Muscle of leg (tissue), 11 donors: Measurements from ENCODE around the gene TMEM97. TPM values are rescaled to one million over a fixed set of nuclear protein-coding genes. Genes with fewer than 3 reads are reported as not detected.
"Not testable (repeated sequence)": the region's sequence is repeated elsewhere in the genome, so short reads cannot be mapped to it uniquely, and the experiment has no call there.

Source experiments
- DNase-seq: peaks from one replicate; pipeline ENCODE4 v3.0.0; 2013
- H3K27ac ChIP-seq: one replicate; pipeline ENCODE4 v1.5.1; 2013; ENCODE audit warnings: mild to moderate bottlenecking, low read length, control low read depth
- H3K27me3 ChIP-seq: one replicate; pipeline ENCODE4 v1.6.1; 2013; ENCODE audit warnings: low read length; ENCODE audit not compliant: control insufficient read depth, insufficient read depth
- H3K36me3 ChIP-seq: one replicate; pipeline ENCODE4 v1.6.1; 2013; ENCODE audit warnings: low read length; ENCODE audit not compliant: control insufficient read depth, insufficient read depth
- H3K4me1 ChIP-seq: one replicate; pipeline ENCODE4 v1.6.1; 2013; ENCODE audit warnings: low read length; ENCODE audit not compliant: control insufficient read depth, insufficient read depth
- H3K4me3 ChIP-seq: one replicate; pipeline ENCODE4 v1.5.1; 2013; ENCODE audit warnings: low read length, control low read depth
- H3K9me3 ChIP-seq: replicated peaks from 2 replicates; pipeline ENCODE4 v1.6.1; 2013; ENCODE audit warnings: low read depth, low read length; ENCODE audit not compliant: control insufficient read depth
- WGBS: methylation state at CpG from one replicate; pipeline ENCODE4 v1.1.5; 2013; ENCODE audit warnings: missing lambda C conversion rate; ENCODE audit not compliant: insufficient coverage; 5-methylcytosine and 5-hydroxymethylcytosine counted together
- polyA plus RNA-seq, 8 donors: library from polyadenylated mRNA; unstranded; fragments of 120-200 nt; gene quantifications; one replicate each; pipeline versions ENCODE4 v1.2.1 to v1.2.3, GENCODE V29; 2013; ENCODE audit warnings: inconsistent platforms in 1 of 8, low replicate concordance in 1 of 8; ENCODE audit not compliant: insufficient read length in 8 of 8, insufficient read depth in 1 of 8
- total RNA-seq: library from RNA; stranded (reverse); fragments of 120-200 nt; gene quantifications from one replicate; pipeline ENCODE4 v1.2.4, GENCODE V29; 2013

TMEM97 gene
- total and polyA plus RNA-seq, 9 donors: 16.6 to 30.9 (median 21.9) TPM

GRCh38 chr17:28279411-28279810, 39.6 kb upstream of the TMEM97 start:
- no peaks in the 10 kb centered on the region for H3K36me3 ChIP-seq
- no CpG with 5 or more reads among the region's 6 CpGs for WGBS
- no peaks in the 10 kb centered on the region for H3K4me1 ChIP-seq
- no peak overlapping the region for H3K4me3 ChIP-seq
- no peak for DNase-seq
- no peaks in the 10 kb centered on the region for H3K9me3 ChIP-seq
- no peak overlapping the region for H3K27ac ChIP-seq
- peaks cover 3% of the 10 kb centered on the region for H3K27me3 ChIP-seq

DNA sequence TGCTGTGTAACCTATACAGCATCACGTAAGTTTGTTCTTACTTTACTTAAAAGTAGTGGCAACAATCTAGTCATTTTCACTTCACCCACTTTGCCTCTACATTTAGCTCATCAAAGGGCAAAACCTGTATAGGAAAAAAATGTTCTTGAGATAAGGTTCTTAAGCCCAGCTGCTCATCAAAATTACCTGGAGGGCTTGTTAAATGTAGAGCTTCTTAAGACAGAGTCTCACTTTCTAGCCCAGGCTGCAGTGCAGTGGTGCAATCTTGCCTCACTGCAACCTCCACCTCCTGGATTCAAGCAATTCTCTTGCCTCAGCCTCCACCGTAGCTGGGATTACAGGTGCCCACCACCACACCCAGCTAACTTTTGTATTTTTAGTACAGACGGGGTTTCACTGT, 38.2 kb upstream of the TMEM97 start:
- no peak overlapping the region for H3K27ac ChIP-seq
- no peak for DNase-seq
- no peaks in the 10 kb centered on the region for H3K36me3 ChIP-seq
- no peaks in the 10 kb centered on the region for H3K4me1 ChIP-seq
- no peaks in the 10 kb centered on the region for H3K27me3 ChIP-seq
- H3K4me3 ChIP-seq: no peak overlapping the region
- WGBS: 67% methylated on average over 1 of the region's 3 CpGs
- no peaks in the 10 kb centered on the region for H3K9me3 ChIP-seq

- Histone ChIP-seq H3K9me3 (no peaks in the 10 kb centered on the region), H3K27me3 (no peaks in the 10 kb centered on the region), H3K4me3 (no peak overlapping the region), H3K27ac (no peak overlapping the region), H3K36me3 (no peaks in the 10 kb centered on the region), H3K4me1 (no peaks in the 10 kb centered on the region)
- no peak for DNase-seq
- WGBS: 42% methylated on average over 2 of the region's 7 CpGs
Observed at GRCh38 chr17:28282596-28282995, 36.4 kb upstream of the TMEM97 start.

DNA sequence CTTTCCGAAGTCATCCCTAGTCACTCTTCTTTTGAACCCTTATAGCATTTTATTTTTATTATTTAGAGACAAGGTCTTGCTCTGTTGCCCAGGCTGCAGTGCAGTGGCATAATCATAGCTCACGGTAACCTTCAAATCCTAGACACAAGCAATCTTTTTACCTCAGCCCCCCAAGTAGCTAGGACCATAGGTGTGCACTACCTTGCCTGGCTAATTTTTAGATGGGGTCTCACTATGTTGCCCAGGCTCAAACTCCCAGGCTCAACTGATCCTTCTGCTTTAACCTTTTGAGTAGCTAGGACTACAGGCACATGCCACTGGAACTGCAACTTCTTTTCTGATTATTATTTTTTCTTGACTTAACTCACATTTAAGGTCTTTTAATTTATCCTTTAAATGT, 33.0 kb upstream of the TMEM97 start:
- H3K4me1 ChIP-seq: no peaks in the 10 kb centered on the region
- no peak for DNase-seq
- H3K27ac ChIP-seq: no peak overlapping the region
- H3K4me3 ChIP-seq: no peak overlapping the region
- H3K36me3 ChIP-seq: no peaks in the 10 kb centered on the region
- no peaks in the 10 kb centered on the region for H3K9me3 ChIP-seq
- H3K27me3 ChIP-seq: peaks cover 2% of the 10 kb centered on the region
- no CpG with 5 or more reads among the region's 2 CpGs for WGBS

DNA sequence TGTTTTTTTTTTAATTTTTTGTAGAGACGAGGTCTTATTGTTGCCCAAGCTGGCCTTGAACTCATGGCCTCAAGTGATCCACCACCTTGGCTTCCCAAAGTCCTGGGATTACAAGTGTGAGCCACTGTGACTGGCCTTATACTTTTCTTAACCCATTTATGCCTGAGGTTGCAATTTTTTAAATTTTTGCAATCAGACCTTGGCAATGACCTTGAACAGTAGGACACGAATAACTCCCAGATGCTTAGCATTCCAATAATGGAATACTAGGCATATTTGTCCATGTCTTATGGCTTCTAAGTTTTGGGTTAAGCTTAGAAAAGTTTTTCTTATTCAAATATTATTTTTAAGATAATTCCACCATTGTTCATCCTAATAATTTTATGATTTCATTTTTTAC, 28.3 kb upstream of the TMEM97 start:
- Histone ChIP-seq H3K27me3 (peaks cover 2% of the 10 kb centered on the region), H3K9me3 (no peaks in the 10 kb centered on the region), H3K36me3 (no peaks in the 10 kb centered on the region), H3K27ac (no peak overlapping the region), H3K4me3 (no peak overlapping the region), H3K4me1 (no peaks in the 10 kb centered on the region)
- DNase-seq: no peak
- WGBS: 90% methylated on average over 1 of the region's 2 CpGs

GRCh38 chr17:28291780-28292330, 27.1 kb upstream of the TMEM97 start:
- H3K27me3 ChIP-seq: peaks cover 2% of the 10 kb centered on the region
- whole genome bisulfite sequencing: no CpG with 5 or more reads among the region's 1 CpG
- H3K9me3 ChIP-seq: no peaks in the 10 kb centered on the region
- no peaks in the 10 kb centered on the region for H3K4me1 ChIP-seq
- H3K4me3 ChIP-seq: no peak overlapping the region
- H3K27ac ChIP-seq: no peak overlapping the region
- DNase-seq: no peak
- H3K36me3 ChIP-seq: no peaks in the 10 kb centered on the region

DNA sequence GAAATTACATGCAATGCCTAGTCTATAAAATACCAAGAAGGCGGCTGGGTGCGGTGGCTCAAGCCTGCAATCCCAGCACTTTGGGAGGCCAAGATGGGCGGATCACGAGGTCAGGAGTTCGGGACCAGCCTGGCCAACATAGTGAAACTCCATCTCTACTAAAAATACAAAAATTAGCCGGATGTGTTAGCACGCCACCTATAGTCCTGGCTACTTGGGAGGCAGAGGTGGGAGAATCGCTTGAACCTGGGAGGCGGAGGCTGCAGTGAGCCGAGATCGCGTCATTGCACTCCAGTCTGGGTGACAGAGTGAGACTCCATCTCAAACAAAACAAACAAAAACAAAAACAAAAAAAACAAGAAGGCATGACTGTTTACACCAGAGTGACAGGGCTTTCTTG, 26.1 kb upstream of the TMEM97 start:
- H3K4me1 ChIP-seq, H3K9me3 ChIP-seq, H3K27ac ChIP-seq, H3K27me3 ChIP-seq, DNase-seq, H3K4me3 ChIP-seq, H3K36me3 ChIP-seq: not testable (repeated sequence)
- WGBS: no CpG with 5 or more reads among the region's 12 CpGs

- no peaks in the 10 kb centered on the region for H3K4me1 ChIP-seq
- no peaks in the 10 kb centered on the region for H3K9me3 ChIP-seq
- no peaks in the 10 kb centered on the region for H3K36me3 ChIP-seq
- no peak for DNase-seq
- H3K27ac ChIP-seq: no peak overlapping the region
- no peak overlapping the region for H3K4me3 ChIP-seq
- WGBS: no CpG with 5 or more reads among the region's 6 CpGs
- peaks cover 2% of the 10 kb centered on the region for H3K27me3 ChIP-seq
Observed at GRCh38 chr17:28293994-28294393, 25.0 kb upstream of the TMEM97 start.

DNA sequence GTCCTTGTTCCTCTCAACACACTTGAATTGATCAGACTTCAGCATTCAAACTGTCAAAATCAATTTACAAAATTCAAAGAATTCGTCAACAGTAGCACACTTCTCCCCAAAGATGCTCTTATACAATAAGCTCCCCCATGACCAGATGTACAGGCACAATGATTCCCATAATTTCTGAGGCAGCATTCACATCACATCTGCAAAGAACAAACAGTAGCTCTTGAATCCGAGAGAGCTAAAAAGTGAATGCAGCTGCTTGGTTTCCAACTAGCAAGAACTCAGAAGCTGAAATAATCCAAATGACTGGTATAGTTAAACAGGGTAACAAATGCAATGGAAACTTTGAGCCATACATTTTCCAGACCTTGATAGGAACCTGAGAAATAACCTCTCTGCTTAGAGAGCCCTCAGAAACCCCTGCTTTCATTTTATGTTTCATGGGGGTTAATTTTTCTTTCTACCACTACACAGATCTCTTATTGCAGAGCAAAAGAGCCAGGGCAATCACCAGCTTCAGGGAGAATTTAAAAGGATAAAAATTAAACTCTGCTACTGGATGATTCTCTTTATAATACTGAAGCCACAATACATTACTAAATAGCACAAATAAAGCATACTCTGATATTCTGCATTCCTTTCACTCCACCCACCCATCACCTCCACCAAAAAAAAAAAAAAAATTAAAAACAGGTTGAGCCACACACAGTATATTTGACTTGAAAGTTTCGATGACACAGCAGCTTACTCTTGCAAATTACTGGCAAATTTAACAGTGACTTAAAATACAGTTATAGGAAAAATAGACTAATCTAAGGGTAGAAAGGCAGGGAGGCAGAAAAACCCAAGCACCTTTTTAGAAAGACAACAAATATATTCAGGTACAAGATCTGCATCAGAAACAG, 23.1 kb upstream of the TMEM97 start:
- Histone ChIP-seq H3K27me3 (no peaks in the 10 kb centered on the region), H3K4me3 (no peak overlapping the region), H3K9me3 (no peaks in the 10 kb centered on the region), H3K27ac (no peak overlapping the region), H3K4me1 (no peaks in the 10 kb centered on the region), H3K36me3 (no peaks in the 10 kb centered on the region)
- 48% methylated on average over 2 of the region's 3 CpGs for WGBS
- DNase-seq: no peak

GRCh38 chr17:28298449-28298848, 20.6 kb upstream of the TMEM97 start:
- WGBS: 64% methylated on average over 2 of the region's 3 CpGs
- no peaks in the 10 kb centered on the region for H3K9me3 ChIP-seq
- no peak overlapping the region for H3K27ac ChIP-seq
- H3K4me3 ChIP-seq: no peak overlapping the region
- H3K4me1 ChIP-seq: no peaks in the 10 kb centered on the region
- H3K36me3 ChIP-seq: no peaks in the 10 kb centered on the region
- no peak for DNase-seq
- H3K27me3 ChIP-seq: peaks cover 2% of the 10 kb centered on the region
